HG03280 (cell line): ENCODE data around the gene CDRT15.
"Not testable (repeated sequence)": the region's sequence is repeated elsewhere in the genome, so short reads cannot be mapped to it uniquely, and the experiment has no call there.

Experiments used
- ATAC-seq: cut with Tn5 transposase; IDR thresholded peaks from one replicate; pipeline ENCODE4 v1.9.1; 2021; ENCODE audit warnings: mild to moderate bottlenecking, moderate library complexity; ENCODE audit not compliant: unreplicated experiment

Gene CDRT15

DNA sequence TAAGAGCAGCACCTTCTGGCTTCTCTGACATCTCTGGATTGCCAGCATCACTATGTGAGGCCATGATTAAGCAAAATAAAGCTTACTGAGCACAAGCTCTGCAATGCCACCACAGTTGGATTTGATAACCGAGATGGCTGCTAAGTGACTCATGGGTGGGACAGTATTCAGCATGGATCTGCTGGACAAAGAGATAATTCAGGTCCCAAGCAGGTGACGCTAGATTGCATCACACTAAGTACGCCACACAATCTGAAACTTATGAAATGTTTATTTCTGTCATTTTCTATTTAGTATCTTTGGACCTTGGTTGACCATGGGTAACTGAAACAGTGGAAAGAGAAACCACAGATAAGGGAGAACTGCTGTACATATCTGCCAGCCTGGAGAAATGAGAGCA is 27.4 kb downstream of the CDRT15 start:
- ATAC-seq = no peak

DNA sequence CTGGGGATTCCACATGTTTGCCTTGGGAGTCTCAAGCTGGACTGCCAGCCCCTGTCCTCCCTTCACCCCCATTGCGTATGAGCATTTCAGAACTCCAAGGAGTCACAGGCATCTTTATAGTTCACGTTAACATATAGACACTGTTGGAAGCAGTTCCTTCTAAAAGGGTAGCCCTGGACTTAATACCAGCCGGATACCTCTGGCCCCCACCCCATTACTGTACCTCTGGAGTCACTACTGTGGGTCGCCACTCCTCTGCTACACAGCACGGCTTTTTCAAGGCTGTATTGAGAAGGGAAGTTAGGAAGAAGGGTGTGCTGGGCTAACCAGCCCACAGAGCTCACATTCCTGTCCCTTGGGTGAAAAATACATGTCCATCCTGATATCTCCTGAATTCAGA is 28.9 kb downstream of the CDRT15 start:
- no peak for ATAC-seq

DNA sequence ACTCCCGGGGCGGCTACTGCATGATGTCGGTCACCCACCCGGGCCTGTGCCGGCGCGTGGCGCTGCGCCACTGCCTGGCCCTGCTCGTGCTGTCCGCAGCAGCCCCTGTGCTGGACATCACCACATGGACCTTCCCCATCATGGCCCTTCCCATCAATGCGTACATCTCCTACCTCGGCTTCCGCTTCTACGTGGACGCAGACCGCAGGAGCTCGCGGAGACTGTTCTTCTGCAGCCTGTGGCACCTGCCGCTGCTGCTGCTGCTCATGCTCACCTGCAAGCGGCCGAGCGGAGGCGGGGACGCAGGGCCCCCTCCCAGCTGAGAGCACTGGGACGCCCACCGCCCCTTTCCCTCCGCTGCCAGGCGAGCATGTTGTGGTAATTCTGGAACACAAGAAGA is 29.8 kb downstream of the CDRT15 start:
- no peak for ATAC-seq

DNA sequence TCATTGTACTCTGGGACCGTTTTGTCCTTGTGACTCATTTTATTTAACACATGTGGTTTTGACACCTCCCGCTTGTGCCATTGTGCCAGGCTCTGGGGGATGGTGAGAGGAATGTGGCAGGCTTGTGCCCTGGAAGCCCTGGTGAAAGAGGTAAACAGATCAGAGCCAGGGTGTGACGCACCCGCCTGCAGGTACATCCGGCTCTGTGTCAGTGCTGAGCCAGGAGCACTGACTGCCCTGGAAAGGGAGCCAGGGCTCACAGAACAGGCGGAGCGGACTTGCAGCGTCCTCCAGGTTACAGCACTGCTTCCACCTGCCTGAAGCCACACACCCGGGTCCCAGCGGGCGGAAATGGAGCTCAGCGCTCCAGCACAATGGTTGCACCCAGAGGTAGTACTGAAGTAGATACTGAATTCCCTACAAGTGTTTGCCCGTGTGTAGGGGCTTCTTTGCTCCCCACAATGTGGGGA is 30.6 kb downstream of the CDRT15 start:
- ATAC-seq = no peak

DNA sequence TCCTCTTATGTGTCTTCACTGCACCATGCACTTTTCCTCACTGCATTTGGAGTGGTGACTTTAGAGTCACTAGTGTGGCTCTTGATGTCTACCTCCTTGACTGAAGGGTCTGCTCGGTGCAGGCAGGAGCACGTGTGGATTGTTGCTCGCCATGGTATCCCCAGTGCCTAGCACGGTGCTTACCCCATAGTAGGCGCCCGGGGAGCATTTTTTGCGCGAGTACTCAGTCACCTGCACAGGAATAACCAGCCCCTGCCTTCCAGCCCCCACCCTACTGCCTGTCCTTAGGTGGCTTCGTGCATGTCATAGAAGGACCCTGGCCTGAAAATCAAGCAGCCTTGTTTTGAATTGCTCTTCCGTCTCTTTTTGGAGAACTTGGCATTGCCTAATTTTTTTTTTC is 31.3 kb downstream of the CDRT15 start:
- no peak for ATAC-seq

DNA sequence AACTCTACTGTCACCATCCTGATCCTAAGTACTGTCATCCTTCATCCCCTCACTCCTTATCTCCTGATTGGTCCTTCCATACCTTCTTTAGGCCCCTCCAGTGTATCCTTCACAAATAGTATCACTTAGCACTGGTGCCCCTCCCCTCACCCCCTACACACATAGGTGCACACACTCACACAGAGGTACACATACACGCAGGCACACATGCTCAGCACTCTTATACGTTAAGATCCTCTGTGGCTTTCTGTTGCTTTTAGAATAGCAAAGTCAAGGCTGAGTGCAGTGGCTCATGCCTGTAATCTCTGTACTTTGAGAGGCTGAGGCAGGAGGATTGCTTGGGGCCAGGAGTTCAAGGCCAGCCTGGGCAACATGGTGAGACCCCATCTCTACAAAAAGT is 32.1 kb downstream of the CDRT15 start:
- no peak for ATAC-seq

DNA sequence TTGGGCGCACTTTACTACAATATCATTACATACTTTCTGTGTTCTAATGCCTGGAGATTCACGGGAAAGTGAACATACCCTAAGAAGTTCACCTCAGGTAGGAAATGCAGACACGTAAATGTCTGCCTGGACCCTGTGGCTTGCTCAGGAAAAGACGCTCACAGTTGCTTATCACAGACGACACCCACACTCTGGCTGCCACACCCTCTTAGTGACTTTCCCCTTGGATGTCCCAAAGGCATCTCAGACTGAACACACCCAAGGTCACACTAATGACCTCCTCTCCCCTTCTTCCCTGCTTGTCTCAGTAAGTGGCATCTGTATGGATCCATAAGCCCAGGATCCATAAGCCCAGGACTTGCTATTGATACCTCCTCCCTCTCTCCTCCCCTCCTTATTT is 32.6 kb downstream of the CDRT15 start:
- ATAC-seq = no peak

DNA sequence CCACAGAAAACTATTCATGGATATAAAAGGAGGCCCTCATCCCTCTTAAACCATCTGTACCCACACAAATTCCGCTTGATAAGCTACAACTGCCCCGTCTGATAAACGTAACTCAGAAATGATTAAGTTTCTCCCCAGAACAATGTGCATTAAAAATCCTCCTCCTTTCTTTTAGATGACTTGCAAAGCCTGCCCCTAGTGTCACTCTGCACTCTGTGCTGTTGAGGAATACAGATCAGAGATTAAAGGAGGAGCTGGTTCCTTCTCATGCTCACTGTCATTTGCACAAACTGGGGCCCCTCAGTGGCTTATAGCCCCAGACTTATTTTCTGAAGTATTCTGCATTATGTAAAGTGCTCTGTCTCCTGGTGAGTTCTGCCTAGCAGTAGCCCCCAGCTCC is 33.3 kb downstream of the CDRT15 start:
- no peak for ATAC-seq

DNA sequence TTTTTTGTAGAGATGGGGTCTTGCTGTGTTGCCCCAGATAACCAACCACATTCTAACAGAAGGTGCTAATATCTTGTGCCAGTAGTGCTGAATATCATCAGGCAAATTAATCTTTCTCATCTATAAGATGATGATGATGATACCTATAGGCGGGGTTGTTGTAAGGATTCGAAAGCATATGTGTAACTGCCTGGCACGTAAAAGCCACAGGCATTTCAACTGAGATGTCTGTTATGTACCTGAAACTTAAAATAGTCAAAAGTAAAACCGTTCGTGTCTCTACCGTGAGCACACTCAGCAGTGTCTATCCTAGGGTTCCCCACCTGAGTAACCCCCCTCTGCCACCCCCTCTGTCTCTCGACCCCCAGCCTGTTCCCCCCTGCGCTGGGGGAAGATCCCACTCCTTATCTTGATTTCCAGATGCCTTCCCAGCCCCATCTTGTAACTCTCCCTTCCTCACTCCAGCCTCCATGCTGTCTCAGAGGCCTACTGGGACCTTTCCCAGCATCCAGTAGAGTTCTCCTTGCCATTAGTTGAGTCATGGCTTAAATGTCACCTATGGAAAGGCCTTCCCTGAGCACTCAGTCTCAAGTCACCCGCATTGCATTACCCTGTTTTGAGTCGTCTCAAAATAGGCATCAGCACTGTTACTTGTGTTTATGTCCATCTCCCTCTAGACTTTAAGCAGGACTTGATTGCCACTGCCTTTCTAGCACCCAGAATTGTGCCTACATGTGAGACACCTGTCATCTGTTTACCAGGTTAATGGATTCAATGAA is 34.1 kb downstream of the CDRT15 start:
- ATAC-seq = no peak

DNA sequence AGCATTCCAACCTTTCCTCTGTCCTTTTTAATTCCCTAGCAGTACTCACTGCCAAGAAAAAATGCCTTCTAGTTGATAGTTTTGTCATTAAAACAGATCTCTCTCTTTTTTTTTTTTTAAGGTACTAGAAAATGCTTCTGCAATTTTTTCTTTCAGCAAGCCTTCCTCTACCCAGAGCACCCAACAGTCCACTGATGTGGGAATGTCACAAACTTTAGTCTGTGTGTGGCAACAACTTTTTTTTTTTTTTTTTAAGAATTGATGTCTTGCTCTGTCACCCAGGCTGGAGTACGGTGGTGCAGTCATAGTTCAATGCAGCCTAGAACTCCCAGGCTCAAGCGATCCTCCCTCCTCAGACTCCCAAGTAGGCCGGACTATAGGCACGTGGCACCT is 34.7 kb downstream of the CDRT15 start:
- no peak for ATAC-seq

DNA sequence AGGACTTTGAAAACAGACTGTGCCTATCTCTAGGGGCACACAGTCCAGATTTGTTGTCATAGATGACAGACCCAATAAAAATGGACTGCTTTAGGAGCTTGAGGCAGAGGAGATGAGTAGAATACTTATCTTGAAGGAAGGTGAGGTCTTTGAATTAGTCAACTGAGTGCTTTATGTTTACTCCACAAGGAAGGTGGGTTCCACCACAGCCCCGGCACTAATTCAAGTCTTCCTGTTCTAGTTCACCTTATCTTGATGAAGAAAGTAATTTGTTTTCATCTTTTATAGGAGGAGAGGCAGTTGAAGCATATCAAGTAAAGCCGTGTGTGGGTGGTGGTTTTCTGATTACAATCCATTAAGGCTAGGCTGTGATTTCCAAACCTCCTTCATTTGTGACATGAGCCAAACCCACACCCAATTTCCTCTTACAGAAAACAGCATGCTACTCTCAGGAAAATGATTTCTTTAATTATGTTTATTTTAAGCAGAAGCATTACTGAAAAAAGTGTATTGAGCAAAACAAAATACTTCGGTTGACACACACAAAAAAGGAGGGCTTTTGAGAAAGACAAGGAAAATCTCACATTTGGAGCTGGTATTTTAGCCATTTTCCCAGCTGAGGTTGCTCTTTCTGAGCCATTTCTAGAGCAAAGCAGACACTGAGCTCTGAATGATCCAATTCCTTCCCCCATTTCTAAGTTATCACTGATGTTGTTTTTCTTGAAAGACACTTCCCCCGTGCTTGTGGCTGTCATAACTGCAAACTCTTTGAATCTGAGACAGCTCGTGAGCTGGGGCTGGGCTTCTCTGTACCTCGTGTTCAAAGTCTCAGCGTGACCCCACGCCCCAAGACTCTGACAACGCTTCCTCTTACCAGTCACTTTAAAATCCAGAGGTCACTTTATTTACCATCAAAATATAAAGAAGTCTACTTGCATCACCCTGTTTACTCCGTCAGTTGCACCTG is 35.4 kb downstream of the CDRT15 start:
- ATAC-seq = no peak

DNA sequence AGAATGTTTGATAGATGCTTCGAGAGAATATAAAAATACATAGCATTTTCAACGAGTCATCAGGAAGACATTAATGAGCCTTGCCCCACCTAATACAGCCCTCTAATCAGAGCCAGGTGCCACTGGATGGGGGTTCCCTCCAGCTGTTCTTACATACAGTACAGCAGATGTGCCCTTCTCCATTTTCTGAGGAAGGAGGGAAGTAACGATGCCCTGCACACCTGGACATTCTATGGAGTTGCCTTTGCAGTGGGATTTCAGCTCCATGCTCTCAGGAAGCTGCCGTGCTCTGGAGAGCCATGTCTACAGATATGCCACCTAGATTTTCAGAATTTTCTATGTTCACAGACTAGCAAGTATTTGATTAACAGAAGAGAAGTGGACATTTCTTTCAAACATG is 36.3 kb downstream of the CDRT15 start:
- no peak for ATAC-seq

DNA sequence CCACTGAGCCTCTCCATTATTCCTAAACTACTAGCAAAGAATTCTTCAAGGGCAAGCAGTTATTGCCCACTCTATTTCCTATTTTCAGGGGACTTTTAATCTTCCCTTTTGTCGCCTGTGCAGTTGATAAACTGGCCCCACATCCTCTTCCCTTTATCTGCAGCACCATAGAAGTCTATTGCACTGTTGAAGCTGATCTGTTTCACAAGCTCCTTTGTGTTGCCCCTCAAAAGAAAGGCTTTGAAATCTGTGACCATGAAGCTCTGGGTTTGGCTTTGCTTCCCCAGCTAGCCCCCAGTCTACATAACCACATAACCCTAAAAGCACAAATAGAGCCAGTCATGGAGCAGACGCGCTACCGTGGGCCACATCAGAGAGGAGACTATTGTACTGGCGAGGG is 37.1 kb downstream of the CDRT15 start:
- ATAC-seq = no peak

DNA sequence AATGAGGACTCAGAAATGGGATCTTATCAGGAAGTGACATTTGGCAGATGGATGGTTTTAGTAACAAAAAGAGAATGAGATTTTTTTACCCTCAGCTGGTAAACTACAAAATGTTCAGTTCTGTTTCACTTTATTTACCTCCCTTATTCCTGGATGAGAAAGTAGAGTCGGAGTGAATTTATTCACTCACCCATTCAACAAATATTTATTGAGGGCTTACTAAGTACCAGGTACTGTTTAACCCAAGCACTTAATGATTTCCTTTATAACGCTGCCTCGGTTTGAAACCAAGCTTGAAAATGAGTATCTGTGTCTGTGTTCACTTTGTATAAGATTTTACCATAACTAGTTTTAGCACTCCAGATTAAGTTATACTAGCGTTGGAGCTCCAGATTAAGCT is 38.1 kb downstream of the CDRT15 start:
- ATAC-seq = no peak

DNA sequence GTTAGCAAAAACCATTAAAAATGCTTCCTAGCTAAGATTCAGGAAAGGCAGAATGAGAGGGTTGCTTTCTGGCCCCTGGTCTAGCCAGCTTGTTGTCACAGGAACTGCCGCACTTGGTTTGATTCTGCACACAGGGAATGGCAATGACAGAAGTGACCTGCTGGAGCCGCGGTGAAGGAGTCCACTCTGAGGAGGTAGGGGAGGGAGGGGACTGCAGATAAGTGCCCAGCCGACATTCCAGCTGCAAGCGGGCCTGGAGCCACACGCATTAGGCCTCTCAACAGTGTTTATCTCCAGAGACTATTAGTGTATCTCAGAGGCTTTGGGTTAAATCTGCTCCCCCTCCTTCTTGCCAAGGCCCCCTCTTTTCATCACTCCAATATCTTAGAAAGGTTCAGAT is 38.6 kb downstream of the CDRT15 start:
- ATAC-seq = no peak

DNA sequence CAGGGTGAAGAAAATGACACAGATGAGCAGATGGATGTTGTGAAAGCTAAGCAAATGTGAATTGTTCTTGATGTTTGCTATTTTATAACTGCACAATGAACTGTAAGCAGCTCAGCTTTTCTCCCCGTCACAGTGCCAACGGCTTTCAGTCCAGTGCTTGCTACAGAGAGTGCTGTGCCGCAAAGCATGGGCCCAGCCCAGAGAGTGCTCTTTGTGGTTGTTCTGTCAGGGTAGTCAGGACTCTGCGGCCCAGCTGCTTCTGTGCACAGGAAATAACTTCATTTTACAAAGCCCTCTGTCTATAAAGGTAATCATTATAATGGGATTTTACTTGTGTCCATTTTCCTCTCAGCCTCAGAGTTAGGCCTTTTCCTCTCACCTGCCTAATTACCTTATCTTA is 39.1 kb downstream of the CDRT15 start:
- ATAC-seq = no peak

DNA sequence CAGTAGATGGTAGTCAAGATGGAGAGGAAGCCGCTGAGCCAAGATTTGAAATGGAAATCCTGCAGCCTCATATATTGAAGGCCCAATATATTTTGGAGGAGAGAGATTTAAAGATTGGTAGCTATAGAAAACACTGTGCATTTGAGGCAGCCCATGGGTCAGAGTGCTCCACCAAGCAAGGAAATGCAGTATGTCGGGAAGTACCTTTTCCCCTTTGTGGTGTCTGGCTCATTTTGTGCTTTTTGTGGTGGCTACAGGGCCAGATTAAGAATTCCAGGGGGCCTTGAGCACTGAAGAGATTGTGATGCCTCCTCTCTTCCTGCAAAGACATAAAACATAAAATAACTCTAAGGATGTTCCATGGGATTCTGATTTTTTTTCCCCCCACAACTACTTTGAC is 39.6 kb downstream of the CDRT15 start:
- ATAC-seq = no peak

DNA sequence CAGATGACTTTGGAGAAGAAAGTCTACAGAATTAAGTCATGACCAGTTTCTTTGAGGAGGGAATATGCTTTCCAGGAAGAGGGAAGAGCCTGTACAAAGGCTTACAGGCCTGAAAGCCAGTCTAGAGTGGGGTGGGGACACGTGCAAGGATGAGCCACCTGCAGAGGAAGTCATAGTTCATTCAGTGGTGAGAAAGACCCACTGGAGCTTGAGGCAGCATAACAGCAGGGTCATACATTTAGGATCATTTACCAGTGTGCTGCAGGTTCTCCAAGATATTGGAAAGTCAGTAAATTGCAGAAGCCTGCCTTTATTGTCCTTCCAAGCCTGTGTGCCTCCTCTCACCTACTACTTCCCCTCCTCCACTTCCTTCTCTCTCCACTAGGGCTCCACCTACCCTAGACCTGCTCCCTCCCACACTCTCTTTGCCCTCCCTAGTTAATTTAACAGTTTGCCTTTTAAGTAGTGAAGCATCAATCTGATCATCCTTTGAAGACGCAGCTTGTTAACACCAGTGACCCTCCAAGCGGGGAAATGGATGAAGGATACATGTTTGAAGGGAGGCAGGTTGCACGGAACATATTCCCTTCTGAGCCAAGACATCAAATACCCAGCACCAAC is 40.2 kb downstream of the CDRT15 start:
- no peak for ATAC-seq

DNA sequence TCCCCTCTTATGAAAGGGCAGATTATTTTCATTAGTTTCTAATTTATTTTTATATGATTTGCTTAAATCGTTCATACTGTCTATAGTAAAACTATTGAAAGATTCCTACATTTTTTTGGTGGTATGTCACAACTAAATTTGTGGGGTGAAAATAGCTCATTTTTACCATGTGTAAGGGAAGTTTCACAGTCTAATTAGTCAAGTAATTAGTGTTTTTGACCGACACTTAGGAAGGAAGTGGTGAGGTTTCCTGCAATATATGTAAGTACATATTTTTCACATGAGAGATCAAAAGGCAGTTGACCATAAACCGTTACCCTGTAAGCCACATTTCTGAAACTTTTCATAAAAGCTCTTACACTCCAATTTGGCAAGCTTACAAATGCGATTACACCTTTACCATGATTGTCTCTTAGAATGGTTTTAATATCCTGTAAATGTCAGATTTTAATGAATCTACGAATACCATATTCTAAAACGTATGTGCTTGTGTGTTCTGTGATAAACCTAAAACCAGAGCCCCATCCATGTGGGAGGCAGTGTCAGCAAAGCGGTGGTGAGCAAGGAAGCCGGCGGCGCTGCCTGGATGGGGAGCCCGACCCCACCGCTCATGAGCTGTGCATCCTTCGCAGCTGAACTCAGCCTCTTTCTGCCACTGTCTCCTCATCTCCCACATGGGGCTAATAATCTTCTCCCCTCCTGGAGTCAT is 43.9 kb downstream of the CDRT15 start:
- not testable (repeated sequence) for ATAC-seq

DNA sequence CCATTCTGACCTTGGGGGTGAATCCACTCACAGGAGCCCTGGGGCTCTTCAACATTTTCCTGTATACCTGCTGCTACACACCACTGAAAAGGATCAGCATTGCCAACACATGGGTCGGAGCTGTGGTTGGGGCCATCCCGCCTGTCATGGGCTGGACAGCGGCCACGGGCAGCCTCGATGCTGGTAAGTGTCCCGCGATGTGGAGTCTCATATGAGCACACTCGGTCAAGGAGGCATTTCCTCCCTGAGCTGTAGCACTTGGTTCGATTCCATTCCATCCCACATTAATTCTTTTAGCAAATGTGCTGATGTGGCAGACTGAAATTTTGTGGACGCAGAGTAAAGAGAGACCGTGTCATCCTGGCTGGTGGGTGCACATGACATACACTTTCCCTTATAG is 44.6 kb downstream of the CDRT15 start:
- not testable (repeated sequence) for ATAC-seq

DNA sequence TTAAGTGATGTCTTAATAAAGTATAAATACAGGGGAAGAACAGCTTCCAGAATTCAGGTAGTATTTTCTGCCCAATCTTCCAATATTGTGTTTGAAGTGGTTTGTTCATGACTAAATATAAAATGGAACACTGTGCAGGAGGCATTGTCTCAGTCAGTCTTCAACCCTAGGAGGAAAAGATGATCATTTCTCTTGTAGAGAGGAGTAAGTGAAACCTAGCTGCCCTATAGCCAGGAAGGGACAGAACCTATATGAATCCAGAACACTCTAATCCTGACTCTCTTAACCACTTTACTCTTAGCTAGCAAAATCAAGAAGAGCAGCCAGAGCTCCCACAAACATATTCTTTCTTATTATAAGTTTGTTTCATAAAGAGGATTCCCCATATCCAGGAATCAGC is 45.2 kb downstream of the CDRT15 start:
- ATAC-seq = not testable (repeated sequence)
